Nephron progenitor cell (in vitro differentiated cells): Measurements from ENCODE around the gene SC5D.

Experiments
- DNase-seq: peaks from one replicate; pipeline ENCODE4 v3.0.0; 2021
- H3K27ac Mint-ChIP-seq: 2 replicates; pipeline ENCODE4 v1.8.0; 2021; ENCODE audit warnings: mild to moderate bottlenecking, moderate library complexity, mixed read lengths
- H3K27me3 Mint-ChIP-seq: 2 replicates; pipeline ENCODE4 v1.8.0; 2021; ENCODE audit warnings: mild to moderate bottlenecking, low read depth, mixed read lengths; ENCODE audit not compliant: poor library complexity
- H3K36me3 Mint-ChIP-seq: 2 replicates; pipeline ENCODE4 v1.8.0; 2021; ENCODE audit warnings: low read depth, mixed read lengths
- H3K4me1 Mint-ChIP-seq: 2 replicates; pipeline ENCODE4 v1.8.0; 2021; ENCODE audit warnings: mixed read lengths
- H3K4me3 Mint-ChIP-seq: 2 replicates; pipeline ENCODE4 v1.8.0; 2021; ENCODE audit warnings: mild to moderate bottlenecking, moderate library complexity, mixed read lengths
- H3K9me3 Mint-ChIP-seq: 2 replicates; pipeline ENCODE4 v1.8.0; 2021; ENCODE audit warnings: mild to moderate bottlenecking, moderate library complexity, mixed read lengths
- CTCF ChIP-seq: fragments of 200-600 bp; sonication (generic); IDR thresholded peaks from 2 replicates; pipeline ENCODE4 v1.5.0; 2021; ENCODE audit warnings: antibody characterized with exemption

SC5D gene

GRCh38 chr11:121347813-121348212, 55.2 kb downstream of the SC5D start:
- no peaks in the 10 kb centered on the region for H3K36me3 Mint-ChIP-seq
- H3K27me3 Mint-ChIP-seq, result peaks cover 17% of the 10 kb centered on the region
- TF ChIP-seq CTCF, result no peak
- H3K4me1 Mint-ChIP-seq, result peaks cover 48% of the 10 kb centered on the region
- no peak overlapping the region for H3K4me3 Mint-ChIP-seq
- H3K27ac Mint-ChIP-seq, result no peak overlapping the region
- no peak for DNase-seq
- H3K9me3 Mint-ChIP-seq, result no peaks in the 10 kb centered on the region

- no peaks in the 10 kb centered on the region for H3K36me3 Mint-ChIP-seq
- H3K27me3 Mint-ChIP-seq, result peaks cover 17% of the 10 kb centered on the region
- H3K4me3 Mint-ChIP-seq, result no peak overlapping the region
- peaks cover 53% of the 10 kb centered on the region for H3K4me1 Mint-ChIP-seq
- no peaks in the 10 kb centered on the region for H3K9me3 Mint-ChIP-seq
- DNase-seq, result no peak
- no peak for TF ChIP-seq CTCF
- H3K27ac Mint-ChIP-seq, result no peak overlapping the region
These were observed 55.8 kb downstream of the SC5D start for GRCh38 chr11:121348220-121348875.

- Mint-ChIP-seq H3K4me3 (no peak overlapping the region), H3K9me3 (no peaks in the 10 kb centered on the region), H3K27ac (no peak overlapping the region), H3K27me3 (peaks cover 17% of the 10 kb centered on the region), H3K36me3 (no peaks in the 10 kb centered on the region), H3K4me1 (peaks cover 59% of the 10 kb centered on the region)
- no peak for DNase-seq
- TF ChIP-seq CTCF, result no peak
These were observed 57.2 kb downstream of the SC5D start for GRCh38 chr11:121349790-121350189.

DNA sequence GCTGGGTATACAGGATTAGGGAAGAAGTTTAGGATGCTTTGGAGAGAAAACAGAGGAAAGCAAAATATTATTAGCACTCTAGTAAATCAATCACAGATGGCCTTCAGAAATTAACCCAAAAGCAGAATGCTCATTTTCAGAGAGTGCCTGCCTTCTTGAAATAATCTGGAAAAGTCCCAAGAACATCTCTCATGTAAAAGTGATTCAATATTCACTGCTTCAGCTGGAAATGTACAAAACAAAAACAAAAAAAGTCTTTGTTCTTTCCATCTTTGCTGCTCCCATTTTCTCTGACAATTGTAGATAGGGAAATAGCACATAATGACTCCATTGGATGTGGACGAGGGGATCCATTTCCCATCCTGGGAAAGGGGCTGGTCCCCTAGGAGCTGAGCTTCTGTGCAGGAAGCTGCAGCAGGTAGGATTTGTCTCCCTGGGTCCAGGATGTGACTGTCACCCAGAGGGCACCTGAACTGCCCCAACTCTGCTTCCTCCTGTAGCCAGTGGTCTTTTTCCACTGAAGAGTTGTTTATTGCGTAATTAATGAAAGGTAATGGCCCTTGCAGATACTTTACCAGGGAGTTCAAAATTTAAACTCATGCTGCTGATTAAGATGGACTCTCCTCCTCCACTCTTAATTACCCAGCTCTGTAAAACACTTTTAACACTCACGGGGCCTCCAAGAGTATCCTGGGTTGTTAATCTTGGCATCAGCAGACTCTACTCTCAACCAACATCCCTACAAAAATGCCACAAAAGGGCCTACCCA, 57.9 kb downstream of the SC5D start:
- peaks cover 19% of the 10 kb centered on the region for H3K27me3 Mint-ChIP-seq
- H3K4me3 Mint-ChIP-seq, result no peak overlapping the region
- no peak for TF ChIP-seq CTCF
- peaks cover 59% of the 10 kb centered on the region for H3K4me1 Mint-ChIP-seq
- no peaks in the 10 kb centered on the region for H3K9me3 Mint-ChIP-seq
- H3K27ac Mint-ChIP-seq, result peak overlapping the region; percentile 64
- no peak for DNase-seq
- H3K36me3 Mint-ChIP-seq, result no peaks in the 10 kb centered on the region

GRCh38 chr11:121351083-121351630, 58.6 kb downstream of the SC5D start:
- Mint-ChIP-seq H3K27ac (peak overlapping the region; percentile 66), H3K4me1 (peaks cover 59% of the 10 kb centered on the region), H3K4me3 (no peak overlapping the region), H3K27me3 (peaks cover 21% of the 10 kb centered on the region), H3K36me3 (no peaks in the 10 kb centered on the region), H3K9me3 (no peaks in the 10 kb centered on the region)
- no peak for DNase-seq
- no peak for TF ChIP-seq CTCF
